Colonic mucosa (tissue), 4 donors: Measurements from ENCODE around the gene SOWAHA. TPM values are rescaled to one million over a fixed set of nuclear protein-coding genes. Genes with fewer than 3 reads are reported as not detected.
A peak's percentile ranks its signal among the peaks of the same experiment; 100 is the strongest.

Source experiments
- DNase-seq: peaks from one replicate; pipeline ENCODE4 v3.0.0-alpha.2; 2020
- H3K27ac ChIP-seq: fragments of 200-600 bp; one replicate; pipeline ENCODE4 v1.8.0; 2021
- H3K27me3 ChIP-seq: fragments of 200-600 bp; one replicate; pipeline ENCODE4 v1.8.0; 2021
- H3K36me3 ChIP-seq: fragments of 200-600 bp; one replicate; pipeline ENCODE4 v1.8.0; 2021
- H3K4me1 ChIP-seq: fragments of 200-600 bp; one replicate; pipeline ENCODE4 v1.8.0; 2021; ENCODE audit warnings: mild to moderate bottlenecking
- H3K4me3 ChIP-seq: fragments of 200-600 bp; one replicate; pipeline ENCODE4 v1.8.0; 2021
- H3K9ac ChIP-seq, 2 donors: one replicate each; pipeline ENCODE4 v1.7.0; 2013; ENCODE audit warnings: control low read depth in 2 of 2, low read depth in 2 of 2, low read length in 2 of 2
- H3K9me3 ChIP-seq: fragments of 200-600 bp; one replicate; pipeline ENCODE4 v1.8.0; 2021
- intact Hi-C: fragments of 100-400 bp; cut with DNase I; formaldehyde crosslinking; loops from one replicate; pipeline ENCODE4 v1.14.1; 2022
- total RNA-seq, 2 donors: library from RNA; stranded (reverse); fragmentation: NEBNext Ultra II Directional in 1 of 2; extraction: Animal tissue kit (Norgen Biotek cat#: 25700) in 1 of 2; gene quantifications; one replicate each; pipeline ENCODE4 v1.2.1, GENCODE V29; 2021
- TF ChIP-seq, protein P1 (sequence below): fragments of 200-600 bp; IDR thresholded peaks from one replicate; pipeline ENCODE4 v1.8.0; 2022; ENCODE audit warnings: antibody characterized with exemption, mild to moderate bottlenecking
- donor health status: healthy.
- donor health status: DM: no; HTN: no; CAD: no.
- donor health status: DM: no; HTN: no; CAD: no.

The SOWAHA gene
- total RNA-seq, 2 donors from 2014 or later, result 12.4 to 30.7 TPM

DNA sequence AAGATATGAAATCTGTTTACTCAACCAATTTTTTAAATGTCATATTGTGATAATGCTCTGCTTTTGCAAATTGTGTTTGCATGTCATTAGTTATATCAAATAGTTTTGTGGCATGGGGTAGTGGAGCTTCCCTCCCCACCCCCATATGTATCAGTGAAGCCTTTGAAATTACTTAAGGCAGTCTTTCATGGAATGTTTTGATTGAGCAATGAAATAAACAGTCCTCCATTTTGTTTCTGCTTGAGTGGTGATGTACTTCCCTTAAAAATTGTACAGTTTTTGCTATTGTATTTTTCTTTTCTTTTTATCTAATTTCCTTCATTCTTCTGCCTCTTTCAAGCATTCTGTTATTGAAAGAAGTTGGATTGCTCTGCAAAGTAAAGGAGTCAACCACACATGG, 3.5 kb downstream of the SOWAHA start:
- intact Hi-C loops, result no loop called here

DNA sequence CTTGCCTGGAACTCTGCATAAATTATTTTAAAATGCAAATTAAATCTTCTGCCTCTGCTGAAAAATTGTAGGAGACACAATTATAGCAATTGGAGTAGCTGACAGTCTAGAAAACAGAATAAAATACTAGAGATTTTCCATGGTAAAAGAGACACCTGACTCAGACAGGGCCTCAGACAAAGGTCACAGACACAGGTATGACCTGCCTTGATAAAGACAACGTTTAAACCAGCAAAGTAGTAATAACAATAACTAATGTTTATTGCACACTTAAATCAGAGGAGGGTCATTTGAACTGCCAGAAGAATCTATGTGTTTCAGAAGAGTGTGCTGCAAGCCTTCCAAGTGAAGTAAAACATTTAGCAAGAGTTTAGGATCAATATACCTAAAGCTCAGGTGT, 3.9 kb downstream of the SOWAHA start:
- H3K36me3 ChIP-seq, result no peaks in the 10 kb centered on the region
- H3K4me3 ChIP-seq, result no peak overlapping the region
- H3K27me3 ChIP-seq, result peaks cover 5% of the 10 kb centered on the region
- DNase-seq, result no peak
- H3K9ac ChIP-seq, result no peak overlapping the region
- TF ChIP-seq, protein P1, sequence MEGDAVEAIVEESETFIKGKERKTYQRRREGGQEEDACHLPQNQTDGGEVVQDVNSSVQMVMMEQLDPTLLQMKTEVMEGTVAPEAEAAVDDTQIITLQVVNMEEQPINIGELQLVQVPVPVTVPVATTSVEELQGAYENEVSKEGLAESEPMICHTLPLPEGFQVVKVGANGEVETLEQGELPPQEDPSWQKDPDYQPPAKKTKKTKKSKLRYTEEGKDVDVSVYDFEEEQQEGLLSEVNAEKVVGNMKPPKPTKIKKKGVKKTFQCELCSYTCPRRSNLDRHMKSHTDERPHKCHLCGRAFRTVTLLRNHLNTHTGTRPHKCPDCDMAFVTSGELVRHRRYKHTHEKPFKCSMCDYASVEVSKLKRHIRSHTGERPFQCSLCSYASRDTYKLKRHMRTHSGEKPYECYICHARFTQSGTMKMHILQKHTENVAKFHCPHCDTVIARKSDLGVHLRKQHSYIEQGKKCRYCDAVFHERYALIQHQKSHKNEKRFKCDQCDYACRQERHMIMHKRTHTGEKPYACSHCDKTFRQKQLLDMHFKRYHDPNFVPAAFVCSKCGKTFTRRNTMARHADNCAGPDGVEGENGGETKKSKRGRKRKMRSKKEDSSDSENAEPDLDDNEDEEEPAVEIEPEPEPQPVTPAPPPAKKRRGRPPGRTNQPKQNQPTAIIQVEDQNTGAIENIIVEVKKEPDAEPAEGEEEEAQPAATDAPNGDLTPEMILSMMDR, result no peak
- intact Hi-C loops, result no loop called here
- H3K9me3 ChIP-seq, result no peaks in the 10 kb centered on the region
- H3K27ac ChIP-seq, result no peak overlapping the region
- H3K4me1 ChIP-seq, result no peaks in the 10 kb centered on the region

More for the DNA sequence above, 3.5 kb downstream of the SOWAHA start:
- H3K4me3 ChIP-seq, result no peak overlapping the region
- no peaks in the 10 kb centered on the region for H3K4me1 ChIP-seq
- H3K27ac ChIP-seq, result no peak overlapping the region
- DNase-seq, result no peak
- no peaks in the 10 kb centered on the region for H3K36me3 ChIP-seq
- TF ChIP-seq, protein P1, result no peak
- no peak overlapping the region for H3K9ac ChIP-seq
- H3K27me3 ChIP-seq, result peaks cover 5% of the 10 kb centered on the region
- H3K9me3 ChIP-seq, result no peaks in the 10 kb centered on the region

DNA sequence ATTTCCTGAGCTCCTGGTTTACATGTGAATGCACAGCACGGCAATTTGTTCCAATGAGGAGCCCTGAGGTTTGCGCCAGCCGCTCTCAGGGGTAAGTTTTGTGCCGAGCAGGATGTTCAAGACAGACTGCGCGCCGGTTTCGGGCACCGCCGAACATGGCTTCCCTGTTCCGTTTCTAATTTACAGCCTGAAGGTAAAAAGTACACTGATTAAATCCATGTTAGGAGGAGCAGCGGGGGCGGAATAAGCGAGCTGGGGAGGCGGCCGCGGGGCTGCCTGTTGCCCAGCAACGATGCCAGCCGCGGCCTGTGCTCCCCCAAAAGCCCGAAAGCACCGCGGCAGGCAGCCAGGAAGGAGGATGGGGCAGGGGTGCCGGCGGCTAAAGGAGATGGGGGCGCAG, 6.4 kb downstream of the SOWAHA start:
- H3K4me3 ChIP-seq, result no peak overlapping the region
- H3K9me3 ChIP-seq, result no peaks in the 10 kb centered on the region
- intact Hi-C loops, result no loop called here
- H3K27ac ChIP-seq, result no peak overlapping the region
- TF ChIP-seq, protein P1, result no peak
- DNase-seq, result no peak
- H3K9ac ChIP-seq, result peak overlapping the region in 1 of 2 donors; percentile 16
- H3K4me1 ChIP-seq, result no peaks in the 10 kb centered on the region
- H3K36me3 ChIP-seq, result no peaks in the 10 kb centered on the region
- no peaks in the 10 kb centered on the region for H3K27me3 ChIP-seq

DNA sequence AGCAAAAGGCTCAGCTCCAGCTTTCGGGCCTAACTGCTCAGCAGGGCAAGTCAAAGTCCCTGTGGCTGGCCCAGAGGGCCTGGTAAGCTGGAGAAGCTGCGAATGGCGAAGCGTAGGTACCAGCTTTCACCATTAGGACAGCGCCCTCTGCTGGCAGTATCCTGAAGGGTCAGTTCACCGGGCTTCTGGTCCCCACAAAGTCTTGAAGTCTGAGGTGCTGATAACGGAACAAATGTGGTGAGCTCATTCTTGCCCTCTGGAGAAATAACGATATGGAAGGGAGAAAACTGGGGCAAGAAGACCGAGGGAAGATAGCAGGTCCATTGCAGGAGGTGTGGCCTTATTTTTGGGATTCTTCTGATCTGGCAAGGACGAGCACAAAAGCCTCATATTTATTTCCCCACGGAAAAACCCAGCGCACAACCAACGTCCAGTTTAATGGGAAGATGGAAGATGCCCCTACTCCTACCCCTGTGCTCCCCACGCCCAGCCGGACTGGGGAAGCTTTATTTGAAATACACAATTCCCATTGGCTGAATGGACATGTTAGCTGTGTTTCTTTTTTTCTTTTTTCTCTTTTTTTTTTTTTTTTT, 7.2 kb downstream of the SOWAHA start:
- no peak overlapping the region for H3K27ac ChIP-seq
- H3K4me1 ChIP-seq, result no peaks in the 10 kb centered on the region
- H3K4me3 ChIP-seq, result no peak overlapping the region
- TF ChIP-seq, protein P1, result peak; percentile 89
- peak overlapping the region; percentile 19 to 37 for H3K9ac ChIP-seq
- DNase-seq, result peak; percentile 97
- no peaks in the 10 kb centered on the region for H3K27me3 ChIP-seq
- no peaks in the 10 kb centered on the region for H3K36me3 ChIP-seq
- intact Hi-C loops, result loop anchor here (5.0 to 10.0 kb wide), 3 partner anchors 68 to 435 kb away; no protein-coding TSS in a partner anchor
- H3K9me3 ChIP-seq, result no peaks in the 10 kb centered on the region

DNA sequence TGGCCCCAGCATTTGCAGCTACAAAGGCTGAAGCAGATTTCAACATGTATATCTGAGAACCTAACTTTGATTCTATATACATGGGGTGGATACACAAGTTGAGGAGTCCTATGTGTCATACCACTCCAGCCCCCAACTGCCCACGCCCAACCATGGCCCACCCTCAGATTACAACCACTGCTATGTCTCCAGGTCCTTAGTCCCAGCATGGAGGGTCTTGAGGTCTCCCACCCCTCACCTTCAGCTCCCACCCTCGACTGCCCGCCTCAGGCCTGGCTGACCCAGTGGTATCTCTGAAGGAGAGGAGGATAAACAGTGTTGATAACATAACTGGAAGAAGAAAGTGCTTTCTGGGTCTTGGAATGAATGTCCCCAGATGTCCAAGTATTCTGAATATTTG, 8.2 kb downstream of the SOWAHA start:
- intact Hi-C loops, result loop anchor here (5.0 to 10.0 kb wide), 3 partner anchors 69 to 437 kb away; no protein-coding TSS in a partner anchor
- DNase-seq, result no peak

More for the DNA sequence above, 8.2 kb downstream of the SOWAHA start:
- no peaks in the 10 kb centered on the region for H3K9me3 ChIP-seq
- TF ChIP-seq, protein P1, result no peak
- no peak overlapping the region for H3K27ac ChIP-seq
- H3K4me3 ChIP-seq, result no peak overlapping the region
- H3K9ac ChIP-seq, result no peak overlapping the region
- no peaks in the 10 kb centered on the region for H3K36me3 ChIP-seq
- no peaks in the 10 kb centered on the region for H3K4me1 ChIP-seq
- H3K27me3 ChIP-seq, result no peaks in the 10 kb centered on the region
